Loucy (cell line): Measurements from ENCODE around the gene EARS2.

Experiments used
- EZH2phosphoT487 ChIP-seq: fragments of 200-600 bp; IDR thresholded peaks from 2 replicates; pipeline ENCODE4 v1.6.1; 2018; ENCODE audit warnings: antibody characterized with exemption, mild to moderate bottlenecking, moderate library complexity, borderline replicate concordance
- TF ChIP-seq, protein P1 (sequence below): fragments of 200-600 bp; sonication (generic); conservative IDR thresholded peaks from 2 replicates; pipeline ENCODE4 v1.5.1; 2014; ENCODE audit warnings: mild to moderate bottlenecking, antibody characterized with exemption, low read length

DNA sequence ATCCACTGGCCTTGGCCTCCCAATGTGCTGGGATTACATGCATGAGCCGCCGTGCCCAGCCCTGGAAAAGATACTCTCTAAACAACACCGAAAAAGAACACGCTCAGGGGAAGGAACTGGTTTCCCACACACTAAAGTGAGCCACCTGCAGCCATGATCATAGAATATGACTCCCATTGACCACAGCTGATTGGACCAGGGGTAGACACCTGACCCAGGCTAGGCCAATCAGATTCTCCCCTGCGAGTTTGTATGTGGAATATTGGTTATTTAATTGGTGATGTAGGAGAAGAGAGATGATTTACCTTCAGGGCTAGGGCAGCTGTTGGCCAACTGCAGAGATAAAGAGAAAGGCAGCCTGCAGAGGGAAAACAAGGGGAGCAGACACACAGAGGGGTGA, 37.9 kb downstream of the EARS2 start:
- TF ChIP-seq, protein P1, sequence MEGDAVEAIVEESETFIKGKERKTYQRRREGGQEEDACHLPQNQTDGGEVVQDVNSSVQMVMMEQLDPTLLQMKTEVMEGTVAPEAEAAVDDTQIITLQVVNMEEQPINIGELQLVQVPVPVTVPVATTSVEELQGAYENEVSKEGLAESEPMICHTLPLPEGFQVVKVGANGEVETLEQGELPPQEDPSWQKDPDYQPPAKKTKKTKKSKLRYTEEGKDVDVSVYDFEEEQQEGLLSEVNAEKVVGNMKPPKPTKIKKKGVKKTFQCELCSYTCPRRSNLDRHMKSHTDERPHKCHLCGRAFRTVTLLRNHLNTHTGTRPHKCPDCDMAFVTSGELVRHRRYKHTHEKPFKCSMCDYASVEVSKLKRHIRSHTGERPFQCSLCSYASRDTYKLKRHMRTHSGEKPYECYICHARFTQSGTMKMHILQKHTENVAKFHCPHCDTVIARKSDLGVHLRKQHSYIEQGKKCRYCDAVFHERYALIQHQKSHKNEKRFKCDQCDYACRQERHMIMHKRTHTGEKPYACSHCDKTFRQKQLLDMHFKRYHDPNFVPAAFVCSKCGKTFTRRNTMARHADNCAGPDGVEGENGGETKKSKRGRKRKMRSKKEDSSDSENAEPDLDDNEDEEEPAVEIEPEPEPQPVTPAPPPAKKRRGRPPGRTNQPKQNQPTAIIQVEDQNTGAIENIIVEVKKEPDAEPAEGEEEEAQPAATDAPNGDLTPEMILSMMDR = no peak
- TF ChIP-seq EZH2phosphoT487 = no peak
